GM12878 (cell line): Measurements from ENCODE around the gene CCIN. TPM values are rescaled to one million over a fixed set of nuclear protein-coding genes. Genes with fewer than 3 reads are reported as not detected.

Experiments
- ATAC-seq: fragments of 200-7000 bp; cut with Tn5 transposase; 3 replicates; pipeline ENCODE4 v1.9.1; 2020; ENCODE audit warnings: mild to moderate bottlenecking, moderate library complexity
- BruUV-seq: library from RNA; stranded (reverse); fragments of 400-500 nt; replicated peaks from 2 replicates; lab custom pipeline; 2021; lab: Mats Ljungman, UMichigan
- CTCF ChIA-PET: fragments of 300-600 bp; sonication (Branson Sonifier 250); formaldehyde crosslinking; extraction: SDS; loops from one replicate; lab custom pipeline; 2021; ENCODE audit warnings: inconsistent platforms; lab: Yijun Ruan, JAX
- POLR2A ChIA-PET: fragments of 350-600 bp; formaldehyde crosslinking; extraction: SDS; loops from one replicate; lab custom pipeline; 2021; ENCODE audit warnings: inconsistent platforms; lab: Charles Lee
- RAD21 ChIA-PET: fragments of 300-600 bp; sonication (Branson Sonifier 250); formaldehyde crosslinking; loops from one replicate; lab custom pipeline; 2023; ENCODE audit warnings: antibody characterized with exemption; ENCODE audit not compliant: unreplicated experiment; lab: Charles Lee
- SMC1A ChIA-PET: fragments of 300-600 bp; sonication (Branson Sonifier 250); formaldehyde crosslinking; loops from one replicate; lab custom pipeline; 2023; ENCODE audit not compliant: unreplicated experiment, uncharacterized antibody; lab: Charles Lee
- DNase-seq: peaks from one replicate; pipeline ENCODE4 v3.0.0-alpha.2; 2011; ENCODE audit warnings: low read depth, low spot score
- FAIRE-seq: peaks from 3 replicates; lab custom pipeline; 2011; peaks lifted over from hg19 to GRCh38; lab: Jason Lieb, UNC
- H2AFZ ChIP-seq: 2 replicates; pipeline ENCODE4 v1.6.0; 2011; ENCODE audit warnings: low read depth, low read length, control low read depth; ENCODE audit not compliant: control insufficient read depth
- H3K27ac ChIP-seq: 2 replicates; pipeline ENCODE4 v1.5.1; 2011; ENCODE audit warnings: control low read depth; ENCODE audit not compliant: control insufficient read depth, insufficient read depth
- H3K27me3 ChIP-seq, 2 experiments: replicated peaks in 1 of 2; 2 replicates each; pipeline versions ENCODE4 v1.6.0 to v1.6.1; 2011; ENCODE audit warnings: low read length in 1 of 2; ENCODE audit not compliant: control insufficient read depth in 2 of 2, insufficient read depth in 2 of 2
- H3K36me3 ChIP-seq, 2 experiments: 2 replicates each; pipeline ENCODE4 v1.5.1; 2011; ENCODE audit warnings: low read length in 1 of 2; ENCODE audit not compliant: control insufficient read depth in 2 of 2, insufficient read depth in 2 of 2
- H3K4me1 ChIP-seq: 2 replicates; pipeline ENCODE4 v1.6.1; 2011; ENCODE audit warnings: mild to moderate bottlenecking, low read length, moderate library complexity, mixed read lengths; ENCODE audit not compliant: control insufficient read depth, insufficient read depth
- H3K4me2 ChIP-seq: 2 replicates; pipeline ENCODE4 v1.6.0; 2011; ENCODE audit warnings: control low read depth; ENCODE audit not compliant: control insufficient read depth, insufficient read depth
- H3K4me3 ChIP-seq: fragments of 200-600 bp; sonication (generic); 2 replicates; pipeline ENCODE4 v1.5.1; 2016
- H3K79me2 ChIP-seq: 2 replicates; pipeline ENCODE4 v1.6.0; 2011; ENCODE audit warnings: low read length; ENCODE audit not compliant: control insufficient read depth, insufficient read depth
- H3K9ac ChIP-seq: 2 replicates; pipeline ENCODE4 v1.8.0; 2011; ENCODE audit warnings: low read length, control low read depth, mixed read lengths; ENCODE audit not compliant: control insufficient read depth, insufficient read depth
- H3K9me3 ChIP-seq: replicated peaks from 3 replicates; pipeline ENCODE4 v1.5.1; 2011; ENCODE audit warnings: mild to moderate bottlenecking, low read length; ENCODE audit not compliant: control insufficient read depth, insufficient read depth
- H4K20me1 ChIP-seq: 2 replicates; pipeline ENCODE4 v1.6.0; 2011; ENCODE audit not compliant: control insufficient read depth, insufficient read depth
- ASH2L ChIP-seq: fragments of 300-600, 200-600 bp; sonication (generic); IDR thresholded peaks from 2 replicates; pipeline ENCODE4 v1.6.1; 2017; ENCODE audit warnings: low read depth, mild to moderate bottlenecking, borderline replicate concordance
- ATF7 ChIP-seq: fragments of 450-650 bp; IDR thresholded peaks from 2 replicates; pipeline ENCODE4 v1.6.1; 2016; ENCODE audit warnings: low read depth, mild to moderate bottlenecking
- CBX3 ChIP-seq: fragments of 200-600 bp; sonication (generic); IDR thresholded peaks from 2 replicates; pipeline ENCODE4 v1.6.1; 2016; ENCODE audit warnings: low read depth, borderline replicate concordance
- CBX5 ChIP-seq: sonication (generic); IDR thresholded peaks from 2 replicates; pipeline ENCODE4 v1.6.1; 2016; ENCODE audit warnings: low read depth, moderate library complexity, mild to moderate bottlenecking, inconsistent platforms
- CEBPB ChIP-seq, 2 experiments: fragments of 150-350 bp in 1 of 2; IDR thresholded peaks; 2 replicates each; pipeline ENCODE4 v1.6.1; 2012 to 2014; ENCODE audit warnings: low read depth in 2 of 2, low read length in 2 of 2, borderline replicate concordance in 1 of 2, inconsistent platforms in 1 of 2
- CHD4 ChIP-seq: fragments of 200-600 bp; sonication (generic); IDR thresholded peaks from 2 replicates; pipeline ENCODE4 v1.6.1; 2016; ENCODE audit warnings: mild to moderate bottlenecking
- DPF2 ChIP-seq: fragments of 450-650 bp; IDR thresholded peaks from 2 replicates; pipeline ENCODE4 v1.6.1; 2017; ENCODE audit warnings: mild to moderate bottlenecking
- ESRRA ChIP-seq: IDR thresholded peaks from 2 replicates; pipeline ENCODE4 v1.6.1; 2012; ENCODE audit warnings: mild to moderate bottlenecking, low read length, improper control_type of control experiment
- LARP7 ChIP-seq: fragments of 450-650 bp; IDR thresholded peaks from 2 replicates; pipeline ENCODE4 v1.6.1; 2017; ENCODE audit warnings: mild to moderate bottlenecking
- MYC ChIP-seq: IDR thresholded peaks from 2 replicates; pipeline ENCODE4 v1.6.1; 2011; ENCODE audit warnings: mild to moderate bottlenecking, low read length, moderate library complexity, inconsistent platforms; ENCODE audit not compliant: insufficient read depth, insufficient replicate concordance, insufficient read length, severe bottlenecking
- NR2F1 ChIP-seq: fragments of 450-650 bp; conservative IDR thresholded peaks from 2 replicates; pipeline ENCODE4 v1.6.1; 2017; ENCODE audit warnings: mild to moderate bottlenecking
- RAD51 ChIP-seq: fragments of 450-650 bp; IDR thresholded peaks from 2 replicates; pipeline ENCODE4 v1.6.1; 2016; ENCODE audit warnings: moderate library complexity, mild to moderate bottlenecking, inconsistent platforms
- RFX5 ChIP-seq: IDR thresholded peaks from 2 replicates; pipeline ENCODE4 v1.6.1; 2011; ENCODE audit warnings: low read depth, low read length, improper control_type of control experiment
- WGBS: methylation state at CpG from one replicate; pipeline ENCODE4 v1.1.6; 2016; ENCODE audit warnings: low lambda C conversion rate; ENCODE audit not compliant: insufficient replicate concordance, insufficient coverage; ENCODE audit errors: missing lambda C conversion rate; 5-methylcytosine and 5-hydroxymethylcytosine counted together
- in situ Hi-C: fragments of 300-500 bp; cut with MboI; formaldehyde crosslinking; loops from 9 replicates; pipeline ENCODE4 v1.14.3; 2018; ENCODE audit warnings: mixed read lengths
- intact Hi-C: fragments of 100-400 bp; cut with micrococcal nuclease; formaldehyde crosslinking; loops from one replicate; pipeline ENCODE4 v1.14.2; 2022; ENCODE audit not compliant: unreplicated experiment
- polyA plus RNA-seq, 11 experiments: library from polyadenylated mRNA; depleted of rRNA in 4 of 11; unstranded in 6 of 11; stranded (reverse) in 5 of 11; fragments of >200 nt; fragmentation: Nextera tagmentation in 4 of 11; fragmentation: Illumina TruSeq in 1 of 11; extraction: Ambion mirVana in 4 of 11; extraction: Trizol in 1 of 11; gene quantifications; 1 replicate in 1 of 11; 2 replicates in 10 of 11; pipeline versions ENCODE4 v1.2.1 to v1.2.3, GENCODE V29; 2011 to 2016; ENCODE audit warnings: inconsistent platforms in 2 of 11, missing spikeins in 2 of 11, low read depth in 1 of 11
- total RNA-seq, 4 experiments: library from RNA; depleted of rRNA in 3 of 4; stranded (reverse); fragments of >200 nt in 3 of 4; fragmentation: Illumina TruSeq in 1 of 4; extraction: Trizol in 1 of 4; gene quantifications; 2 replicates each; pipeline versions ENCODE4 v1.2.1 to v1.2.3, GENCODE V29; 2013 to 2021
- TF ChIP-seq, protein P1 (sequence below): fragments of 450-650 bp; IDR thresholded peaks from 2 replicates; pipeline ENCODE4 v1.6.1; 2017; ENCODE audit warnings: mild to moderate bottlenecking, moderate library complexity
- TF ChIP-seq, protein P2 (sequence below): IDR thresholded peaks from 2 replicates; pipeline ENCODE4 v1.6.1; 2012; ENCODE audit warnings: improper control_type of control experiment, low read depth, low read length; ENCODE audit not compliant: insufficient replicate concordance

Gene CCIN
- total and polyA plus RNA-seq, 10 of the 15 experiments (the other 5 are each of a cell fraction or from before 2014, with no cell fraction given): not detected

DNA sequence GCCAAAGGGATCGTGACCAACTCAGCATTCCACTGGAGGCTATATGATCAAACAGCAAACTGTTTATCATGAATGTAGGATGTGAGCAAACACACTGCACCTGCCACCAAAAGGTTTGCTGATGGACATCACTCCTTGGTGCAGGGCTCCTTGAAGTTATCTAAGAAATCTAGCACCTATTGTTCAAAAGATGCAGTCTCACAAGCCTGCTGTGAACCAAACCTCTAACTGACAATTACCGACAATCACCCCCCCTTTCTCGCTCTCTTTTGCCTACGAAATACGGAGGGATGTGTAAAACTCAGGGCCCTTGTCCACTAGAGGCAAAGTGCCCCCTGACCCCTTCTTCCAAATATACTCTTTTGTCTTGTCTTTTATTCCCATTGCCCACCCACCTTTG, 19.0 kb downstream of the CCIN start:
- no peak for ATAC-seq
- H3K4me2 ChIP-seq: no peak overlapping the region
- no peaks in the 10 kb centered on the region for H3K36me3 ChIP-seq
- H3K9ac ChIP-seq: no peak overlapping the region
- RAD21 ChIA-PET: no interaction called here
- TF ChIP-seq DPF2: no peak
- TF ChIP-seq CBX3: no peak
- no peak for TF ChIP-seq ESRRA
- no peak for TF ChIP-seq RAD51
- TF ChIP-seq CBX5: no peak
- no peak for TF ChIP-seq CHD4
- TF ChIP-seq NR2F1: no peak
- TF ChIP-seq ASH2L: no peak
- TF ChIP-seq, protein P1, sequence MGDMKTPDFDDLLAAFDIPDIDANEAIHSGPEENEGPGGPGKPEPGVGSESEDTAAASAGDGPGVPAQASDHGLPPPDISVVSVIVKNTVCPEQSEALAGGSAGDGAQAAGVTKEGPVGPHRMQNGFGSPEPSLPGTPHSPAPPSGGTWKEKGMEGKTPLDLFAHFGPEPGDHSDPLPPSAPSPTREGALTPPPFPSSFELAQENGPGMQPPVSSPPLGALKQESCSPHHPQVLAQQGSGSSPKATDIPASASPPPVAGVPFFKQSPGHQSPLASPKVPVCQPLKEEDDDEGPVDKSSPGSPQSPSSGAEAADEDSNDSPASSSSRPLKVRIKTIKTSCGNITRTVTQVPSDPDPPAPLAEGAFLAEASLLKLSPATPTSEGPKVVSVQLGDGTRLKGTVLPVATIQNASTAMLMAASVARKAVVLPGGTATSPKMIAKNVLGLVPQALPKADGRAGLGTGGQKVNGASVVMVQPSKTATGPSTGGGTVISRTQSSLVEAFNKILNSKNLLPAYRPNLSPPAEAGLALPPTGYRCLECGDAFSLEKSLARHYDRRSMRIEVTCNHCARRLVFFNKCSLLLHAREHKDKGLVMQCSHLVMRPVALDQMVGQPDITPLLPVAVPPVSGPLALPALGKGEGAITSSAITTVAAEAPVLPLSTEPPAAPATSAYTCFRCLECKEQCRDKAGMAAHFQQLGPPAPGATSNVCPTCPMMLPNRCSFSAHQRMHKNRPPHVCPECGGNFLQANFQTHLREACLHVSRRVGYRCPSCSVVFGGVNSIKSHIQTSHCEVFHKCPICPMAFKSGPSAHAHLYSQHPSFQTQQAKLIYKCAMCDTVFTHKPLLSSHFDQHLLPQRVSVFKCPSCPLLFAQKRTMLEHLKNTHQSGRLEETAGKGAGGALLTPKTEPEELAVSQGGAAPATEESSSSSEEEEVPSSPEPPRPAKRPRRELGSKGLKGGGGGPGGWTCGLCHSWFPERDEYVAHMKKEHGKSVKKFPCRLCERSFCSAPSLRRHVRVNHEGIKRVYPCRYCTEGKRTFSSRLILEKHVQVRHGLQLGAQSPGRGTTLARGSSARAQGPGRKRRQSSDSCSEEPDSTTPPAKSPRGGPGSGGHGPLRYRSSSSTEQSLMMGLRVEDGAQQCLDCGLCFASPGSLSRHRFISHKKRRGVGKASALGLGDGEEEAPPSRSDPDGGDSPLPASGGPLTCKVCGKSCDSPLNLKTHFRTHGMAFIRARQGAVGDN: no peak
- no peak for TF ChIP-seq MYC
- TF ChIP-seq RFX5: no peak
- TF ChIP-seq ATF7: no peak
- TF ChIP-seq CEBPB (IDR thresholded peaks at IDR 0.05; ENCODE audit: borderline replicate concordance in 1 of 2, low read depth in 2 of 2, low read length in 2 of 2): no peak
- TF ChIP-seq LARP7: no peak
- TF ChIP-seq, protein P2, sequence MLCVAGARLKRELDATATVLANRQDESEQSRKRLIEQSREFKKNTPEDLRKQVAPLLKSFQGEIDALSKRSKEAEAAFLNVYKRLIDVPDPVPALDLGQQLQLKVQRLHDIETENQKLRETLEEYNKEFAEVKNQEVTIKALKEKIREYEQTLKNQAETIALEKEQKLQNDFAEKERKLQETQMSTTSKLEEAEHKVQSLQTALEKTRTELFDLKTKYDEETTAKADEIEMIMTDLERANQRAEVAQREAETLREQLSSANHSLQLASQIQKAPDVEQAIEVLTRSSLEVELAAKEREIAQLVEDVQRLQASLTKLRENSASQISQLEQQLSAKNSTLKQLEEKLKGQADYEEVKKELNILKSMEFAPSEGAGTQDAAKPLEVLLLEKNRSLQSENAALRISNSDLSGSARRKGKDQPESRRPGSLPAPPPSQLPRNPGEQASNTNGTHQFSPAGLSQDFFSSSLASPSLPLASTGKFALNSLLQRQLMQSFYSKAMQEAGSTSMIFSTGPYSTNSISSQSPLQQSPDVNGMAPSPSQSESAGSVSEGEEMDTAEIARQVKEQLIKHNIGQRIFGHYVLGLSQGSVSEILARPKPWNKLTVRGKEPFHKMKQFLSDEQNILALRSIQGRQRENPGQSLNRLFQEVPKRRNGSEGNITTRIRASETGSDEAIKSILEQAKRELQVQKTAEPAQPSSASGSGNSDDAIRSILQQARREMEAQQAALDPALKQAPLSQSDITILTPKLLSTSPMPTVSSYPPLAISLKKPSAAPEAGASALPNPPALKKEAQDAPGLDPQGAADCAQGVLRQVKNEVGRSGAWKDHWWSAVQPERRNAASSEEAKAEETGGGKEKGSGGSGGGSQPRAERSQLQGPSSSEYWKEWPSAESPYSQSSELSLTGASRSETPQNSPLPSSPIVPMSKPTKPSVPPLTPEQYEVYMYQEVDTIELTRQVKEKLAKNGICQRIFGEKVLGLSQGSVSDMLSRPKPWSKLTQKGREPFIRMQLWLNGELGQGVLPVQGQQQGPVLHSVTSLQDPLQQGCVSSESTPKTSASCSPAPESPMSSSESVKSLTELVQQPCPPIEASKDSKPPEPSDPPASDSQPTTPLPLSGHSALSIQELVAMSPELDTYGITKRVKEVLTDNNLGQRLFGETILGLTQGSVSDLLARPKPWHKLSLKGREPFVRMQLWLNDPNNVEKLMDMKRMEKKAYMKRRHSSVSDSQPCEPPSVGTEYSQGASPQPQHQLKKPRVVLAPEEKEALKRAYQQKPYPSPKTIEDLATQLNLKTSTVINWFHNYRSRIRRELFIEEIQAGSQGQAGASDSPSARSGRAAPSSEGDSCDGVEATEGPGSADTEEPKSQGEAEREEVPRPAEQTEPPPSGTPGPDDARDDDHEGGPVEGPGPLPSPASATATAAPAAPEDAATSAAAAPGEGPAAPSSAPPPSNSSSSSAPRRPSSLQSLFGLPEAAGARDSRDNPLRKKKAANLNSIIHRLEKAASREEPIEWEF: no peak
- TF ChIP-seq, all 136 proteins: peak for 0
- Histone ChIP-seq H3K9me3 (no peaks in the 10 kb centered on the region), H4K20me1 (no peaks in the 10 kb centered on the region), H3K27me3 (no peaks in the 10 kb centered on the region), H3K4me1 (peaks cover 8% of the 10 kb centered on the region), H2AFZ (no peak overlapping the region), H3K27ac (no peak overlapping the region), H3K4me3 (no peak overlapping the region), H3K79me2 (peaks cover 25% of the 10 kb centered on the region)
- ChIA-PET POLR2A (no interaction called here), CTCF (interaction anchor here (1.6 kb wide), 1 partner anchor 86 kb away, joined by 12 read pairs; no protein-coding TSS in a partner anchor), SMC1A (interaction anchor here (3.1 kb wide), 1 partner anchor 141 kb away, joined by 17 read pairs; no protein-coding TSS in a partner anchor)
- BruUV-seq: no TSS peak
- intact Hi-C loops (no loop called here), in situ Hi-C loops (no loop called here)
- 94% methylated on average over 5 of the region's 5 CpGs for WGBS
- no peak for DNase-seq
- no peak for FAIRE-seq
